ENCODE results near the gene SORL1.

SORL1 gene

DNA sequence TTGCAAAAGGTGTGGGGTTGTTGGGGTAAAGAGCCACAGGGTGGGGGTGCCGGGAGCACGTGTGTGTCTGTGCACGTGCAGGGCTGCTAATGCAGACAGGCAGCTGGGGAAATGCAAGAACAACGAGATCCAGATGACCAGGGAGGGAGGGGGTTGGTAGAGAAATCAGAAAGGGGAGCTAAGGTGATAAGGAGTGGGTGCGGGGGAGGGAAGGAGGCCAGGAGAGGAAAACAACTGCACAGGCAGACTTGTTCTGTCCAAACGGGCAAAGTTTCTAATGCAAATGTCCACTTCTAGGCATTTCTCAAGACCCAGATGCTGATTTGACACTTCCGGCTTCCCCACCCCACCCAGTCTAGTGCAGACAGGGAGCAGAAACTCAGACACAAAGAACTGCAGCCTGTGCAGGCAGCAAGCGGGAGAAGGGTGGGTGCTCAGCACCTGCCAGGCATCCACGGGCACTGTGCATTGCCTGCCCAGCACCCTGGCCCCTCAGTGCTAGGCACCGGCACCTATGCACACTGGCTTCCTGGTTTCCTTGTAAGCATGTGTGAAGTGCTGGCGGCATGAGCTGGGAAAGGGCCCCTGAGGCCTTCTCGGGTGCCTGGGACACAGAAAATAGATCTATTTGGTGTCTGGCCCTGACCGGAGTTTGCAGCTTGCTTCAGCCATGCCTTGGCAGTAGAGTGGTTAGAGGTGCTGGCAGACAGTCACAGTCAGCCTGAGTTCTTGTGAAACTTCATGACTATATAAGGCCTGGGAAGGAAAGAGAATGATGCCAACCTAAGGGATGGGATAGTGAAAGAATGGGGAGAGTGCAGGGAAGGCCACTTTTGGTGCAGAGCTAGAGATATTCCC lies 220.7 kb downstream of the SORL1 start:
- H3K4me1 ChIP-seq (ENCODE audit: control insufficient read depth in 1 of 2, insufficient read depth in 2 of 2, low read length in 2 of 2): no peaks in the 10 kb centered on the region
- H3K9me3 ChIP-seq (ENCODE audit: control insufficient read depth in 1 of 2, low read length in 2 of 2): no peaks in the 10 kb centered on the region
- no peak overlapping the region for H3K4me3 ChIP-seq (ENCODE audit: low read depth in 1 of 2, low read length in 2 of 2)
- no peaks in the 10 kb centered on the region for H3K36me3 ChIP-seq (ENCODE audit: control insufficient read depth in 1 of 2, insufficient read depth in 2 of 2, low read length in 2 of 2)
- no peak overlapping the region for H3K27ac ChIP-seq (ENCODE audit: low read depth, low read length)
- H3K27me3 ChIP-seq (ENCODE audit: control insufficient read depth in 1 of 2, insufficient read depth in 2 of 2, low read length in 2 of 2): peaks cover 0 to 8% of the 10 kb centered on the region in 2 donors
- H3K9ac ChIP-seq (ENCODE audit: low read depth in 1 of 2, low read length in 2 of 2): no peak overlapping the region

DNA sequence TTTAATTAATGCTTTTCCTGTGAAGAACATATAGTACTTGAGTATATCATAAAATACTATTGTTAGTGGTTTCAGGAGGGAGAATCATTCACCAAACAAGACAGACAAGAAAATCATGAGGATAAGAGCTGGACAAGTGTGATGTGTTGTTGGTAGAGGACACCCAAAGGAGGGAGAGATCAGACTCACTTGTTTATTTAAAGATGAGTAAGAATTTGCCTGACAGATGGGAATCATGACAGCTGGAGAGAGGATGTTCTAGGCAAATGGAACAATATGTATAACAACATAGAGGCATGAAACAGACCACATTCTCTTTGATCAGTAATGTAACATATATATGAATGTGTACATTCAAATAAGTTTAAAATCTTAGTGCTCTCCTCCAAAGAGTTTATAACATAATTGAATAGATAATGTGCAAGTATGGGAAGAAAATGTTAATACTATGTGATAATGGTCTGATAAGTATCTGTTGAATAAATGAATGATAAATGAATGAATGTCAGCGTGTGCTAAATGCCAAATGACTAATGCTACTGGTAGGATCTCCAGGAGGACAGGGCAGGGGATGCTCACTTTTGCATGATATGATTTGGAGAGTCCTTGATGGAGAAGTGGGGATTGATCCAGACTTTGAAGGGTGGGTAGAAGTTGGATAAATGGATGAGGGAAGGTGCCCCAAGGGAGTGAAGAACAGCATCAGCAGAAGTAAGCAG lies 229.6 kb downstream of the SORL1 start:
- H3K9me3 ChIP-seq (ENCODE audit: control insufficient read depth in 1 of 2, low read length in 2 of 2): no peaks in the 10 kb centered on the region
- no peak overlapping the region for H3K9ac ChIP-seq (ENCODE audit: low read depth in 1 of 2, low read length in 2 of 2)
- H3K4me1 ChIP-seq (ENCODE audit: control insufficient read depth in 1 of 2, insufficient read depth in 2 of 2, low read length in 2 of 2): no peaks in the 10 kb centered on the region
- H3K27ac ChIP-seq (ENCODE audit: low read depth, low read length): no peak overlapping the region
- H3K27me3 ChIP-seq (ENCODE audit: control insufficient read depth in 1 of 2, insufficient read depth in 2 of 2, low read length in 2 of 2): no peaks in the 10 kb centered on the region
- no peak overlapping the region for H3K4me3 ChIP-seq (ENCODE audit: low read depth in 1 of 2, low read length in 2 of 2)
- H3K36me3 ChIP-seq (ENCODE audit: control insufficient read depth in 1 of 2, insufficient read depth in 2 of 2, low read length in 2 of 2): no peaks in the 10 kb centered on the region

Data from duodenal mucosa (tissue), 2 donors.